RWPE2 (cell line): ENCODE data around the gene SOWAHD.
"Not testable (repeated sequence)": the region's sequence is repeated elsewhere in the genome, so short reads cannot be mapped to it uniquely, and the experiment has no call there.

ENCODE experiments used
- ATAC-seq: fragments of 200-7000 bp; cut with Tn5 transposase; 3 replicates; pipeline ENCODE4 v1.9.1; 2021; ENCODE audit warnings: low read depth
- DNase-seq: peaks from one replicate; pipeline ENCODE4 v3.0.0-alpha.2; 2020; ENCODE audit warnings: low spot score
- H3K27ac ChIP-seq: fragments of 450-650 bp; 2 replicates; pipeline ENCODE4 v1.5.1; 2017; ENCODE audit warnings: mild to moderate bottlenecking; ENCODE audit not compliant: poor library complexity, severe bottlenecking
- H3K27me3 ChIP-seq: fragments of 250-450 bp; sonication (Bioruptor Pico); 2 replicates; pipeline ENCODE4 v1.5.1; 2021; ENCODE audit warnings: mild to moderate bottlenecking, moderate library complexity; ENCODE audit not compliant: insufficient read depth, poor library complexity, severe bottlenecking
- H3K36me3 ChIP-seq: fragments of 250-450 bp; sonication (Bioruptor Pico); 2 replicates; pipeline ENCODE4 v1.5.1; 2020; ENCODE audit warnings: low read depth, mild to moderate bottlenecking, moderate library complexity
- H3K4me1 ChIP-seq: fragments of 250-450 bp; sonication (Bioruptor Pico); 2 replicates; pipeline ENCODE4 v1.5.1; 2021; ENCODE audit warnings: mild to moderate bottlenecking, moderate library complexity; ENCODE audit not compliant: insufficient read depth, poor library complexity, severe bottlenecking
- H3K4me3 ChIP-seq: fragments of 250-450 bp; sonication (Bioruptor Pico); 2 replicates; pipeline ENCODE4 v1.5.1; 2021; ENCODE audit warnings: mild to moderate bottlenecking, moderate library complexity; ENCODE audit not compliant: severe bottlenecking
- H3K9me3 ChIP-seq: fragments of 250-450 bp; sonication (Bioruptor Pico); 2 replicates; pipeline ENCODE4 v1.5.1; 2021; ENCODE audit warnings: mild to moderate bottlenecking, moderate library complexity; ENCODE audit not compliant: severe bottlenecking
- TF ChIP-seq, protein P1 (sequence below): fragments of 450-650 bp; IDR thresholded peaks from one replicate; pipeline ENCODE4 v1.5.1; 2017; ENCODE audit warnings: mild to moderate bottlenecking, moderate library complexity; ENCODE audit not compliant: poor library complexity, severe bottlenecking

The SOWAHD gene

GRCh38 chrX:119736206-119736764, 22.1 kb upstream of the SOWAHD start:
- no peak overlapping the region for H3K4me3 ChIP-seq
- H3K36me3 ChIP-seq: no peaks in the 10 kb centered on the region
- H3K27me3 ChIP-seq: no peaks in the 10 kb centered on the region
- no peaks in the 10 kb centered on the region for H3K9me3 ChIP-seq
- DNase-seq (no peak), ATAC-seq (no peak)
- no peak overlapping the region for H3K27ac ChIP-seq
- TF ChIP-seq, protein P1, sequence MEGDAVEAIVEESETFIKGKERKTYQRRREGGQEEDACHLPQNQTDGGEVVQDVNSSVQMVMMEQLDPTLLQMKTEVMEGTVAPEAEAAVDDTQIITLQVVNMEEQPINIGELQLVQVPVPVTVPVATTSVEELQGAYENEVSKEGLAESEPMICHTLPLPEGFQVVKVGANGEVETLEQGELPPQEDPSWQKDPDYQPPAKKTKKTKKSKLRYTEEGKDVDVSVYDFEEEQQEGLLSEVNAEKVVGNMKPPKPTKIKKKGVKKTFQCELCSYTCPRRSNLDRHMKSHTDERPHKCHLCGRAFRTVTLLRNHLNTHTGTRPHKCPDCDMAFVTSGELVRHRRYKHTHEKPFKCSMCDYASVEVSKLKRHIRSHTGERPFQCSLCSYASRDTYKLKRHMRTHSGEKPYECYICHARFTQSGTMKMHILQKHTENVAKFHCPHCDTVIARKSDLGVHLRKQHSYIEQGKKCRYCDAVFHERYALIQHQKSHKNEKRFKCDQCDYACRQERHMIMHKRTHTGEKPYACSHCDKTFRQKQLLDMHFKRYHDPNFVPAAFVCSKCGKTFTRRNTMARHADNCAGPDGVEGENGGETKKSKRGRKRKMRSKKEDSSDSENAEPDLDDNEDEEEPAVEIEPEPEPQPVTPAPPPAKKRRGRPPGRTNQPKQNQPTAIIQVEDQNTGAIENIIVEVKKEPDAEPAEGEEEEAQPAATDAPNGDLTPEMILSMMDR: no peak
- H3K4me1 ChIP-seq: no peaks in the 10 kb centered on the region

DNA sequence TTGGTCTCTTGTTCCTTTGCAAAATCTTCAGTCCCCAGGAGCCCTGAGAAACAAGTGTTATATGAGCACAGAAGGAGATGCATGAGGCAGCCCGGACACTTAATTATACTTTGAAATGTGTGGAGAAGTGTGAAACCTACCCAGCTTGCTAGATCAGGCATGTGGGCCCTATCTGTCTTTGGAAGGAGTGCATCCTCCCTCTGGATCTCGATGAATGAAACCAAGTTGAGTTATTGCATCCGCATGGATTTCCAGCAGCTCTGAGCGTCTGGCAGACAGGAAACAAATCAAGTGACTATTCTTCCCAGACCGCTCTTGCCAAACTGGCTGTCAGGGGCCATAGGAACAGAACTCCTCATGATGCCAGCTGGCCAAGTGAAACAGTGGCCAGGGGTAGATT, 19.6 kb upstream of the SOWAHD start:
- H3K27me3 ChIP-seq: no peaks in the 10 kb centered on the region
- DNase-seq (no peak), ATAC-seq (no peak)
- H3K27ac ChIP-seq: no peak overlapping the region
- no peaks in the 10 kb centered on the region for H3K9me3 ChIP-seq
- H3K4me3 ChIP-seq: no peak overlapping the region
- H3K4me1 ChIP-seq: no peaks in the 10 kb centered on the region
- no peaks in the 10 kb centered on the region for H3K36me3 ChIP-seq
- TF ChIP-seq, protein P1: no peak

DNA sequence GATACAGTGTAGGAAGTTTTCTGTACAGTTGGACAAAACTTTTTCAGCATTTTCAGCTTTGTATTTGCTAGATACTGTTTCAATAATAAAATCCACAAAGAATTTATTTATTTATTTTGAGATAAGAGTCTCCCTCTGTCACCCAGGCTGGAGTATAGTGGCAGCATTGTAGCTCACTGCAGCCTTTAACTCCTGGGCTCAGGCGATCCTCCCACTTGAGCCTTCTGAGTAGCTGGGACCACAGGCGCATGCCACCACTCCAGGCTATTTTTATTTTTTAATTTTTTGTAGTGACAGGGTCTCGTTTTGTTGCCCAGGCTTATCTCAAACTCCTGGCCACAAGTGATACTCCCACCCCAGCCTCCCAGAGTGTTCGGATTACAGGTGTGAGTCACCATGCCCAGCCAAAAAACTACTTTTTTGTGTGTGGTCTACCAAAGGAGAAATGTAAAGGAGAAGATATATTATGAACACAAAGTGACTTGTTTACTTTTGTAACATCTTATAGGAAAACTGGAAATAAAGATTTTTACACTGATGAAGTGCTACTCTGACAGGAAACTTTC, 13.0 kb upstream of the SOWAHD start:
- no peaks in the 10 kb centered on the region for H3K4me1 ChIP-seq
- no peak overlapping the region for H3K4me3 ChIP-seq
- DNase-seq: no peak
- no peak overlapping the region for H3K27ac ChIP-seq
- TF ChIP-seq, protein P1: no peak
- ATAC-seq: no peak
- no peaks in the 10 kb centered on the region for H3K36me3 ChIP-seq
- H3K9me3 ChIP-seq: no peaks in the 10 kb centered on the region
- H3K27me3 ChIP-seq: no peaks in the 10 kb centered on the region

DNA sequence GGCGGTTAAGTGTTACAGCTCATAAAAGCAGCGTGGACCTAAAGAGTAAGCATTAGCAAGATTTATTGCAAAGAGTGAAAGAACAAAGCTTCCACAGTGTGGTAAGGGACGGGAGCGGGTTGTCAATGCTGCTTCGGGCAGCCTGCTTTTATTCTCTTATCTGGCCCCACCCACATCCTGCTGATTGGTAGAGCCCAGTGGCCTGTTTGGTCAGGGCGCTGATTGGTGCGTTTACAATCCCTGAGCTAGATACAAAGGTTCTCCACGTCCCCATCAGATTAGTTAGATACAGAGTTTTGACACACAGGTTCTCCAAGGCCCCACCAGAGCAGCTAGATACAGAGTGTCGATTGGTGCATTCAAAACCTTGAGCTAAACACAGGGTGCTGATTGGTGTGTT, 8.3 kb upstream of the SOWAHD start:
- H3K4me1 ChIP-seq, DNase-seq, H3K27ac ChIP-seq, H3K27me3 ChIP-seq, ATAC-seq, H3K36me3 ChIP-seq, H3K4me3 ChIP-seq, H3K9me3 ChIP-seq: not testable (repeated sequence)

- H3K4me3 ChIP-seq, H3K36me3 ChIP-seq, H3K27me3 ChIP-seq, H3K9me3 ChIP-seq, DNase-seq, ATAC-seq, H3K4me1 ChIP-seq, H3K27ac ChIP-seq: not testable (repeated sequence)
These were observed 7.6 kb upstream of the SOWAHD start for GRCh38 chrX:119750751-119751150.

- H3K9me3 ChIP-seq: no peaks in the 10 kb centered on the region
- no peaks in the 10 kb centered on the region for H3K4me1 ChIP-seq
- no peak overlapping the region for H3K4me3 ChIP-seq
- no peaks in the 10 kb centered on the region for H3K27me3 ChIP-seq
- no peak overlapping the region for H3K27ac ChIP-seq
- TF ChIP-seq, protein P1: no peak
- DNase-seq (no peak), ATAC-seq (no peak)
- H3K36me3 ChIP-seq: no peaks in the 10 kb centered on the region
These were observed 5.4 kb upstream of the SOWAHD start for GRCh38 chrX:119753001-119753400.
